Measurements from ENCODE around the gene CBARP. TPM values are rescaled to one million over a fixed set of nuclear protein-coding genes. Genes with fewer than 3 reads are reported as not detected.
A peak's percentile ranks its signal among the peaks of the same experiment; 100 is the strongest.

CBARP gene
- total and polyA plus RNA-seq, 2 of the 13 experiments (the other 11 are each of a cell fraction or from before 2014, with no cell fraction given) = 1.2 to 1.4 TPM

- peak overlapping the region; percentile 96 for H3K27ac ChIP-seq (ENCODE audit: extremely low read length, insufficient read depth, low read length)
- no TSS peak for BruUV-seq (replicated peaks)
- H3K4me3 ChIP-seq (replicated peaks in 1 of 3; ENCODE audit: insufficient read depth in 1 of 3, low read depth in 2 of 3, low read length in 3 of 3) = peak overlapping the region; percentile 41 to 80 (median 52); a peak in 5 of 6 replicates
- TF ChIP-seq RORA (CRISPR knock-in tag; IDR thresholded peaks at IDR 0.05) (no peak), GMEB2 (CRISPR knock-in tag; IDR thresholded peaks at IDR 0.05; ENCODE audit: low read depth) (no peak), HIVEP1 (CRISPR knock-in tag; IDR thresholded peaks at IDR 0.05) (peak; percentile 99), SIX1 (CRISPR knock-in tag; IDR thresholded peaks at IDR 0.05; ENCODE audit: borderline replicate concordance) (peak; percentile 50; the same call in 1 of the 2 replicates), YEATS2 (CRISPR knock-in tag; IDR thresholded peaks at IDR 0.05; ENCODE audit: borderline replicate concordance) (peak; percentile 34; the same call in 1 of the 2 replicates), ZBTB49 (CRISPR knock-in tag; IDR thresholded peaks at IDR 0.05; ENCODE audit: borderline replicate concordance) (peak; percentile 23; the same call in 1 of the 2 replicates), ZNF180 (CRISPR knock-in tag; IDR thresholded peaks at IDR 0.05; ENCODE audit: borderline replicate concordance, low read depth) (no peak), ZFP90 (CRISPR knock-in tag; IDR thresholded peaks at IDR 0.05; ENCODE audit: borderline replicate concordance) (0 out of 2 replicates have a peak, but pooled peaks have one; percentile 21), TGIF2 (CRISPR knock-in tag; IDR thresholded peaks at IDR 0.05) (0 out of 2 replicates have a peak, but pooled peaks have one; percentile 62), FIP1L1 (IDR thresholded peaks at IDR 0.05; ENCODE audit: borderline replicate concordance, insufficient read depth, low read depth, low read length) (no peak), ZNF34 (CRISPR knock-in tag; IDR thresholded peaks at IDR 0.05; ENCODE audit: borderline replicate concordance) (no peak; the same call in 1 of the 2 replicates), GATAD1 (CRISPR knock-in tag; IDR thresholded peaks at IDR 0.05) (peak; percentile 48; the same call in 1 of the 2 replicates), ATF4 (CRISPR knock-in tag; IDR thresholded peaks at IDR 0.05) (no peak), TAF1 (CRISPR knock-in tag; IDR thresholded peaks at IDR 0.05) (no peak; the same call in 1 of the 2 replicates), IKZF4 (CRISPR knock-in tag; IDR thresholded peaks at IDR 0.05; ENCODE audit: borderline replicate concordance, low read depth, not compliant biosample characterization) (no peak), SNAI1 (CRISPR knock-in tag; IDR thresholded peaks at IDR 0.05; ENCODE audit: borderline replicate concordance) (no peak), GTF2F1 (IDR thresholded peaks at IDR 0.05; ENCODE audit: low read length) (0 out of 2 replicates have a peak, but pooled peaks have one; percentile 31), ZNF337 (CRISPR knock-in tag; IDR thresholded peaks at IDR 0.05; ENCODE audit: borderline replicate concordance, low read depth) (no peak)
Measured at GRCh38 chr19:1244693-1245451, 7.1 kb upstream of the CBARP start.

More at GRCh38 chr19:1244693-1245451, 7.1 kb upstream of the CBARP start:
- intact Hi-C loops (cut with micrococcal nuclease; ENCODE audit: unreplicated experiment) = loop anchor here (1.0 kb wide), 1 partner anchor 24 kb away; the partner anchor contains the start of gene CIRBP
- H3K36me3 ChIP-seq (replicated peaks in 1 of 2; ENCODE audit: control insufficient read depth in 1 of 2, insufficient read depth in 2 of 2, low read length in 2 of 2) = no peaks in the 10 kb centered on the region
- H3K4me1 ChIP-seq (ENCODE audit: insufficient read depth, low read length) = peaks cover 65% of the 10 kb centered on the region
- no peak overlapping the region for H2AFZ ChIP-seq (ENCODE audit: low read length)
- no peaks in the 10 kb centered on the region for H3K9me3 ChIP-seq (ENCODE audit: low read length)
- in situ Hi-C loops (cut with HindIII; ENCODE audit: extremely low pct_ligation_motif_present, low pct_unique_long_range_greater_than_20kb) = loop anchor here (5.0 kb wide), 1 partner anchor 32 kb away; the partner anchor contains the start of gene FAM174C
- H4K20me1 ChIP-seq (ENCODE audit: insufficient read depth, low read length) = peaks cover 2% of the 10 kb centered on the region; the same call in 1 of the 2 replicates
- DNase-seq (ENCODE audit: low spot score) (peak; percentile 86), FAIRE-seq (peak; percentile 84), ATAC-seq (peak; percentile 49)
- H3K4me2 ChIP-seq (ENCODE audit: low read depth, low read length) = peak overlapping the region; percentile 81
- POLR2A ChIA-PET = interaction anchor here (0.7 to 10.1 kb wide), 16 partner anchors 8 to 147 kb away, joined by 3 to 469 read pairs (median 5); partner anchors contain the start of genes CIRBP, FAM174C and GPX4
- CTCF ChIA-PET (ENCODE audit: low intra/inter-chr PET ratio, low total read pairs) = interaction anchor here (1.4 to 3.3 kb wide), 2 partner anchors 22 to 34 kb away, joined by 6 to 60 read pairs; no protein-coding TSS in a partner anchor
- peak overlapping the region; percentile 73 for H3K9ac ChIP-seq (ENCODE audit: insufficient read depth, low read depth, low read length)
- H3K27me3 ChIP-seq (ENCODE audit: control insufficient read depth in 1 of 2, insufficient read depth in 2 of 2, low read length in 2 of 2) = no peaks in the 10 kb centered on the region
- 3% methylated on average over 6 of the region's 31 CpGs for WGBS (ENCODE audit: low lambda C conversion rate)
- H3K79me2 ChIP-seq (ENCODE audit: insufficient read depth, low read length) = peaks cover 24% of the 10 kb centered on the region
